Measurements from ENCODE around the gene SORBS1.

SORBS1 gene

GRCh38 chr10:95565336-95565735 lies 4.2 kb upstream of the SORBS1 start:
- DNase-seq (ENCODE audit: low spot score): no peak

GRCh38 chr10:95564291-95564690 lies 3.1 kb upstream of the SORBS1 start:
- no peak for DNase-seq (ENCODE audit: low spot score)

GRCh38 chr10:95562341-95562965 lies 1.3 kb upstream of the SORBS1 start:
- no peak for DNase-seq (ENCODE audit: low spot score)

GRCh38 chr10:95561864-95562177 lies 650 bp upstream of the SORBS1 start:
- DNase-seq (ENCODE audit: low spot score): no peak

GRCh38 chr10:95560278-95561176 lies 644 bp downstream of the SORBS1 start:
- no peak for DNase-seq (ENCODE audit: low spot score)

GRCh38 chr10:95559896-95560277 lies 1.3 kb downstream of the SORBS1 start:
- no peak for DNase-seq (ENCODE audit: low spot score)

- DNase-seq (ENCODE audit: low spot score): no peak
Measured at GRCh38 chr10:95559471-95559870, 1.7 kb downstream of the SORBS1 start.

- DNase-seq (ENCODE audit: low spot score): no peak
Measured at GRCh38 chr10:95558593-95559320, 2.4 kb downstream of the SORBS1 start.

- no peak for DNase-seq (ENCODE audit: low spot score)
Measured at GRCh38 chr10:95556994-95557767, 4.0 kb downstream of the SORBS1 start.

- no peak for DNase-seq (ENCODE audit: low spot score)
Measured at GRCh38 chr10:95553674-95554073, 7.5 kb downstream of the SORBS1 start.

- DNase-seq (ENCODE audit: low spot score): no peak
Measured at GRCh38 chr10:95552679-95553342, 8.4 kb downstream of the SORBS1 start.

- DNase-seq (ENCODE audit: low spot score): no peak
Measured at GRCh38 chr10:95550073-95550672, 11.0 kb downstream of the SORBS1 start.

- DNase-seq (ENCODE audit: low spot score): no peak
Measured at GRCh38 chr10:95547791-95548435, 13.3 kb downstream of the SORBS1 start.

GRCh38 chr10:95547197-95547596 lies 14.0 kb downstream of the SORBS1 start:
- DNase-seq (ENCODE audit: low spot score): no peak

- DNase-seq (ENCODE audit: low spot score): no peak
Measured at GRCh38 chr10:95545981-95546380, 15.2 kb downstream of the SORBS1 start.

- no peak for DNase-seq (ENCODE audit: low spot score)
Measured at GRCh38 chr10:95544783-95545500, 16.2 kb downstream of the SORBS1 start.

- DNase-seq (ENCODE audit: low spot score): no peak
Measured at GRCh38 chr10:95543459-95543858, 17.7 kb downstream of the SORBS1 start.

GRCh38 chr10:95542761-95543160 lies 18.4 kb downstream of the SORBS1 start:
- DNase-seq (ENCODE audit: low spot score): no peak

GRCh38 chr10:95542330-95542729 lies 18.8 kb downstream of the SORBS1 start:
- DNase-seq (ENCODE audit: low spot score): no peak

- DNase-seq (ENCODE audit: low spot score): no peak
Measured at GRCh38 chr10:95540514-95541052, 20.6 kb downstream of the SORBS1 start.

Data from COLO829 (cell line).